Suppressor macrophage treated with lipopolysaccharide for 4 hours (primary cell): ENCODE data around the gene AP2A1.

Experiments
- DNase-seq: peaks from one replicate; pipeline ENCODE4 v3.0.0-alpha.2; 2020

Gene AP2A1

GRCh38 chr19:49843265-49843664 lies 76.5 kb downstream of the AP2A1 start:
- no peak for DNase-seq

- DNase-seq = peak; percentile 31
Observed at GRCh38 chr19:49844138-49845095, 77.6 kb downstream of the AP2A1 start.

GRCh38 chr19:49845414-49845813 lies 78.6 kb downstream of the AP2A1 start:
- DNase-seq = no peak

- no peak for DNase-seq
Observed at GRCh38 chr19:49846408-49846807, 79.6 kb downstream of the AP2A1 start.

- peak; percentile 79 for DNase-seq
Observed at GRCh38 chr19:49847731-49848696, 81.2 kb downstream of the AP2A1 start.

- DNase-seq = no peak
Observed at GRCh38 chr19:49848938-49849337, 82.1 kb downstream of the AP2A1 start.

GRCh38 chr19:49849433-49850220 lies 82.8 kb downstream of the AP2A1 start:
- DNase-seq = no peak

GRCh38 chr19:49850221-49850486 lies 83.4 kb downstream of the AP2A1 start:
- DNase-seq = no peak

GRCh38 chr19:49850487-49851342 lies 83.9 kb downstream of the AP2A1 start, which contains the start of gene PTOV1:
TSS of gene PTOV1 (plus strand) at chr19:49851159.
- DNase-seq = peak; percentile 97

- DNase-seq = no peak
Observed at GRCh38 chr19:49851456-49852259, 84.9 kb downstream of the AP2A1 start.

- DNase-seq = no peak
Observed at GRCh38 chr19:49852631-49853126, 85.9 kb downstream of the AP2A1 start.

GRCh38 chr19:49853852-49854377 lies 87.1 kb downstream of the AP2A1 start:
- DNase-seq = no peak

- DNase-seq = no peak
Observed at GRCh38 chr19:49854378-49855263, 87.8 kb downstream of the AP2A1 start.

- DNase-seq = no peak
Observed at GRCh38 chr19:49855277-49855675, 88.5 kb downstream of the AP2A1 start.

- no peak for DNase-seq
Observed at GRCh38 chr19:49855676-49856573, 89.1 kb downstream of the AP2A1 start.

- DNase-seq = no peak
Observed at GRCh38 chr19:49856574-49857021, 89.8 kb downstream of the AP2A1 start.
